Endothelial cell (in vitro differentiated cells): ENCODE measurements around the gene SWI5. TPM values are rescaled to one million over a fixed set of nuclear protein-coding genes. Genes with fewer than 3 reads are reported as not detected.
"Not testable (repeated sequence)": the region's sequence is repeated elsewhere in the genome, so short reads cannot be mapped to it uniquely, and the experiment has no call there.

ENCODE experiments used
- DNase-seq: peaks from one replicate; pipeline ENCODE4 v3.0.0; 2021; ENCODE audit warnings: low spot score
- H3K27ac Mint-ChIP-seq: one replicate; pipeline ENCODE4 v1.8.0; 2021; ENCODE audit warnings: mixed read lengths, inconsistent platforms; ENCODE audit not compliant: unreplicated experiment
- H3K27me3 Mint-ChIP-seq: one replicate; pipeline ENCODE4 v1.8.0; 2021; ENCODE audit warnings: mild to moderate bottlenecking, moderate library complexity, mixed read lengths, inconsistent platforms; ENCODE audit not compliant: unreplicated experiment
- H3K36me3 Mint-ChIP-seq: one replicate; pipeline ENCODE4 v1.8.0; 2021; ENCODE audit warnings: mild to moderate bottlenecking, low read depth, mixed read lengths, inconsistent platforms; ENCODE audit not compliant: unreplicated experiment
- H3K4me1 Mint-ChIP-seq: one replicate; pipeline ENCODE4 v1.8.0; 2021; ENCODE audit warnings: mild to moderate bottlenecking, mixed read lengths, inconsistent platforms; ENCODE audit not compliant: unreplicated experiment
- H3K4me3 Mint-ChIP-seq: one replicate; pipeline ENCODE4 v1.8.0; 2021; ENCODE audit warnings: mild to moderate bottlenecking, mixed read lengths, inconsistent platforms; ENCODE audit not compliant: unreplicated experiment
- H3K9me3 Mint-ChIP-seq: one replicate; pipeline ENCODE4 v1.8.0; 2021; ENCODE audit warnings: mixed read lengths, inconsistent platforms; ENCODE audit not compliant: unreplicated experiment
- total RNA-seq: library from RNA; stranded (reverse); fragmentation: NEBNext Ultra II Directional; extraction: Animal tissue kit (Norgen Biotek cat#: 25700); gene quantifications from one replicate; pipeline ENCODE4 v1.2.1, GENCODE V29; 2021; ENCODE audit not compliant: unreplicated experiment
- TF ChIP-seq, protein P1 (sequence below): fragments of 200-600 bp; sonication (generic); IDR thresholded peaks from one replicate; pipeline ENCODE4 v1.5.0; 2021; ENCODE audit warnings: antibody characterized with exemption; ENCODE audit not compliant: unreplicated experiment

Gene SWI5
- total RNA-seq, 1 donor from 2014 or later = 26.8 TPM

DNA sequence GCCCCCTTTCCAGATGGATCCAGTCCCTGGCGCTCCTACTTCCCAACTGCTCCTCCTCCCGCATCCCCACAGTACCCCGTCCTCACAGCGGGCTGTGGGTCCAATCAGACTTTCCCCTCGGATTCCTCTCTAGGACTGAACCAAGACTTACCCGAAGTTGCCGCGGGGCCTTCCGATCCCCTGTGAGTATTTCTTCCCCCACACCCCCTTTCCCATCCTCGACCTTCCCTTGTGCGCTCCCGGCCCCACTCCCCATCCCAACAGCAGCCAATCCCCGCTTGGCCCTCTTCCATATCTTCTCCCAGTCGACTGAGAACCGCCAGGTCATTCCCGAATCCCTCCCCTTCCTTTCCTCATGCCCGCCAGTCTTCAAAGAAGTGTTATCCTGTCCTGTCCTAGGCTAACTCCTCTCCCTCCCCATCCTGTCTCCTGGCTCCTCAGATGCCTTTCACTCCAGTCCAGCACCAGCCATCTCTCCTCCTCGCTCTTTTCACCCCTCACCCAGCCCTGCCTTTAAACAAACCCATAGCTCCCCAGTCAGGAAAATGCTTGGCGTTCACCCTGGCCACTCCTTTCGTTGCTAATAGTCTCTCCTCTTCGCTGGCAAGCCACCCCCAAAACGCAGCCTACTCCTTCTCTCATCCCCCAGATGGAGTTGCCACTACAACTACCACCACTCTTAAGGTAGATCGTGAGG, 646 bp downstream of the SWI5 start:
- Mint-ChIP-seq H3K27me3 (peaks cover 17% of the 10 kb centered on the region), H3K9me3 (no peaks in the 10 kb centered on the region), H3K27ac (peak overlapping the region; percentile 88), H3K36me3 (peaks cover 20% of the 10 kb centered on the region), H3K4me1 (peaks cover 44% of the 10 kb centered on the region), H3K4me3 (peak overlapping the region; percentile 98)
- TF ChIP-seq, protein P1, sequence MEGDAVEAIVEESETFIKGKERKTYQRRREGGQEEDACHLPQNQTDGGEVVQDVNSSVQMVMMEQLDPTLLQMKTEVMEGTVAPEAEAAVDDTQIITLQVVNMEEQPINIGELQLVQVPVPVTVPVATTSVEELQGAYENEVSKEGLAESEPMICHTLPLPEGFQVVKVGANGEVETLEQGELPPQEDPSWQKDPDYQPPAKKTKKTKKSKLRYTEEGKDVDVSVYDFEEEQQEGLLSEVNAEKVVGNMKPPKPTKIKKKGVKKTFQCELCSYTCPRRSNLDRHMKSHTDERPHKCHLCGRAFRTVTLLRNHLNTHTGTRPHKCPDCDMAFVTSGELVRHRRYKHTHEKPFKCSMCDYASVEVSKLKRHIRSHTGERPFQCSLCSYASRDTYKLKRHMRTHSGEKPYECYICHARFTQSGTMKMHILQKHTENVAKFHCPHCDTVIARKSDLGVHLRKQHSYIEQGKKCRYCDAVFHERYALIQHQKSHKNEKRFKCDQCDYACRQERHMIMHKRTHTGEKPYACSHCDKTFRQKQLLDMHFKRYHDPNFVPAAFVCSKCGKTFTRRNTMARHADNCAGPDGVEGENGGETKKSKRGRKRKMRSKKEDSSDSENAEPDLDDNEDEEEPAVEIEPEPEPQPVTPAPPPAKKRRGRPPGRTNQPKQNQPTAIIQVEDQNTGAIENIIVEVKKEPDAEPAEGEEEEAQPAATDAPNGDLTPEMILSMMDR = no peak
- peak; percentile 31 for DNase-seq

DNA sequence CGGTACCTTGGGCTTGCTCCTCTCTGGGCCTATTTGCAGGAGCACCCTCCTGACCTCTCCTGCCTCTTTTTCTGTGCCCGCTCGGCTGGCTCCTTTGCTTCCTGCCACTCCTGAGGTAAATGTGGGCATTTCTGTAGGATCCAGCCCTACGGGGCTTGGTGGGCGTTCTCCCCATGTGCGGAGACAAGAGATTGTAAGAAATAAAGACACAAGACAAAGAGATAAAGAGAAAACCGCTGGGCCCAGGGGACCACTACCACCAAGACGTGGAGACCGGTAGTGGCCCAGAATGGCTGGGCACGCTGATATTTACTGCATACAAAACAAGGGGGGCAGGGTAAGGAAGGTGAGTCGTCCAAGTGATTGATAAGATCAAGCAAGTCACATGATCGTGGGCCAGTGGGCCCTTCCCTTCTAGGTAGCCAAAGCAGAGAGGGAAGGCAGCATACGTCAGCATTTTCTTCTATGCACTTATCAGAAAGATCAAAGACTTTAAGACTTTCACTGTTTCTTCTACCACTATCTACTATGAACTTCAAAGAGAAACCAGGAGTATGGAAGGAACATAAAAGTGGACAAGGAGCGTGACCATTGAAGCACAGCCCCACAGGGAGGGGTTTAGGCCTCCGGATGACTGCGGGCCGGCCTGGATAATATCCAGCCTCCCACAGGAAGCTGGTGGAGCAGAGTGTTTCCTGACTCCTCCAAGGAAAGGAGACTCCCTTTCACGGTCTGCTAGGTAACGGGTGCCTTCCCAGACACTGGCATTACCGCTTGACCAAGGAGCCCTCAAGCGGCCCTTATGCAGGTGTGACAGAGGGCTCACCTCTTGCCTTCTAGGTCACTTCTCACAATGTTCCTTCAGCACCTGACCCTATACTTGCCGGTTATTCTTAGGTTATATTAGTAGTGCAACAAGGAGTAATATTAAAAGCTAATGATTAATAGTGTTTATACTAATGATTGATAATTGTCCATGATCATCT, 3.3 kb downstream of the SWI5 start:
- H3K27me3 Mint-ChIP-seq = peaks cover 17% of the 10 kb centered on the region
- H3K9me3 Mint-ChIP-seq, H3K36me3 Mint-ChIP-seq: not testable (repeated sequence)
- peak; percentile 34 for DNase-seq
- peak overlapping the region; percentile 33 for H3K27ac Mint-ChIP-seq
- peak overlapping the region; percentile 7 for H3K4me3 Mint-ChIP-seq
- peaks cover 40% of the 10 kb centered on the region for H3K4me1 Mint-ChIP-seq

DNA sequence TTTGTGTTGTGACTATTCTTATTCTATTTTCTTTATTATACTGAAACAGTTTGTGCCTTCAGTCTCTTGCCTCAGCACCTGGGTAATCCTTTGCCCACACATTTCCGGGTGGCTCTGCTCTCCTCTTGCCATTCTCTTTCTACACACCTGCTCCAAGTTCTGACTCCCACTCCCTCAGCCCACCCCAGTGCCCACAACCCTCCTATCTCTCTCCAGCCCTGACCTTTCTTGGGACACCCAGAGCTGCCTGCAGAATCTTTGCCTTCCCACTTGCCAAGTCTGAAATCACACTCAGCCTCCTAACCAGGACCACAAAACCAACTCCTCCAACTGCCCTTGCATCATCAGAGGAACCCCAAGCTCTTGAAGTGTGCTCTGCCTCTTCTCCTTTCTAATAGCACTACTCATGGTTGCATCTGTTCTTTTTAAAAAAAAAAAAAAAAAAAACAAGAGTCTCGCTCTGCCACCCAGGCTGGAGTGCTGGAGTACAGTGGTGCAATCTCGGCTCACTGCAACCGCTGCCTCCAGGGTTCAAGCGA, 4.1 kb downstream of the SWI5 start:
- H3K27ac Mint-ChIP-seq = peak overlapping the region; percentile 85
- no peaks in the 10 kb centered on the region for H3K9me3 Mint-ChIP-seq
- peaks cover 8% of the 10 kb centered on the region for H3K36me3 Mint-ChIP-seq
- H3K4me3 Mint-ChIP-seq = peak overlapping the region; percentile 43
- DNase-seq = no peak
- H3K27me3 Mint-ChIP-seq = peaks cover 13% of the 10 kb centered on the region
- H3K4me1 Mint-ChIP-seq = peaks cover 39% of the 10 kb centered on the region
- TF ChIP-seq, protein P1 = no peak

DNA sequence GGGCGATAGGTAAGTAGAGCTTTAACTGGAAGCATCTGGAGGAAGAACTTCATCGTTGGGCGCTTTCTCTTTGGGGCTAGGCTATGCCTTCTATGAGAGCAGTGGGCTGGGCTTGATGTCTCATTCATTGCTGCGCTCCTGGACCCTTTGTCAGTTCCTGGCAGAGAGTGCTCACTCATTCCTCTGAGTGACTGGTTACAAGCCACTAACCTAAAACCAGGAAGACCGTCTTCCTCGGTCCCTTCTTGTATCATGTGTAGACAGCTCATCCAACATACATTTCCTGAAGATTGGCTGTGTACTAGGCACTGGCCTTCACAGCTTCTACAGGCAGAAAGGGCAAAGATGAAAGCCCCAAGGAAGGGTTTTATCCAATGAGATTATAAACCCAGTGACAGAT, 6.4 kb downstream of the SWI5 start:
- no peak overlapping the region for H3K4me3 Mint-ChIP-seq
- peaks cover 25% of the 10 kb centered on the region for H3K4me1 Mint-ChIP-seq
- TF ChIP-seq, protein P1 = no peak
- H3K27me3 Mint-ChIP-seq = peaks cover 7% of the 10 kb centered on the region
- H3K27ac Mint-ChIP-seq = no peak overlapping the region
- DNase-seq = no peak
- H3K36me3 Mint-ChIP-seq = peaks cover 9% of the 10 kb centered on the region
- no peaks in the 10 kb centered on the region for H3K9me3 Mint-ChIP-seq

DNA sequence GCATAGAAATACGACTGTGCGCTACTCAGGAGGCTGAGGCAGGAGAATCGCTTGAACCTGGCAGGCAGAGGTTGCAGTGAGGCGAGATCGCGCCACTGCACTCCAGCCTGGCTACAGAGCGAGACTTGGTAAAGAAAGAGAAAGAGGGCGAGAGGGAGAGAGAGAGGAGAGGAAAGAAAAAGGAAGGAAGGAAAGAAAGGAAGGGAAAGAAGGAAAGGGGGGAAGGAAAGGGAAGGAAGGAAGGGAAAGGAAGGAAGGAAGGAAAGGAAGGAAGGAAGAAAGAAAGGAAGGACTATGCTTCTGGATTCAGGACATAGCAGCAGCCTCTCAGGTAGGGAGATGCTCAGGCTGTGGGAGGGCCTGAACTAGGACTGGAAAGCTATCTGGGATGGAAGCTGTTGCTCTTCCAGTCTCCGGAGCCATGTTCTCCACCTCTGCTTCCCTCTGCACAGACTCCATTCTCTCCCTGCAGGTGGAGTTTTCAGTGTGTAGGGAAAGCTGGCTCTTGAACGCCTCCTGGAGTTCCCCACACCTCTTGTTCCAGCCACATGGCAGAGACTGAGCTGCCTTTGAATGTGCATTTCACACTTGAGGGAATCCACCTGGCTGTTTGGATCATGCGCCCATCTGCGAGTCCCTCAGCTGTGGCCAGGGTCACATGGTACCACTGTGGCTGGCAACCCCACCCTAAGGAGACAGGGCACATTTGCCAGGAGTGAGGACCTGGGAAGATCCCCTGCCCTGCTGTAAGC, 9.1 kb downstream of the SWI5 start:
- no peak for DNase-seq
- Mint-ChIP-seq H3K4me1 (peaks cover 11% of the 10 kb centered on the region), H3K9me3 (no peaks in the 10 kb centered on the region), H3K27me3 (peaks cover 4% of the 10 kb centered on the region), H3K27ac (no peak overlapping the region), H3K36me3 (peaks cover 12% of the 10 kb centered on the region), H3K4me3 (no peak overlapping the region)
- TF ChIP-seq, protein P1 = no peak
